CD4-positive, alpha-beta T cell treated with Interleukin-6 for 4 hours (primary cell): ENCODE data around the gene OR13H1.
"Not testable (repeated sequence)": the region's sequence is repeated elsewhere in the genome, so short reads cannot be mapped to it uniquely, and the experiment has no call there.

Source experiments
- DNase-seq: peaks from one replicate; pipeline ENCODE4 v3.0.0-alpha.2; 2020; ENCODE audit warnings: mixed read lengths

Gene OR13H1, protein sequence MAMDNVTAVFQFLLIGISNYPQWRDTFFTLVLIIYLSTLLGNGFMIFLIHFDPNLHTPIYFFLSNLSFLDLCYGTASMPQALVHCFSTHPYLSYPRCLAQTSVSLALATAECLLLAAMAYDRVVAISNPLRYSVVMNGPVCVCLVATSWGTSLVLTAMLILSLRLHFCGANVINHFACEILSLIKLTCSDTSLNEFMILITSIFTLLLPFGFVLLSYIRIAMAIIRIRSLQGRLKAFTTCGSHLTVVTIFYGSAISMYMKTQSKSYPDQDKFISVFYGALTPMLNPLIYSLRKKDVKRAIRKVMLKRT

DNA sequence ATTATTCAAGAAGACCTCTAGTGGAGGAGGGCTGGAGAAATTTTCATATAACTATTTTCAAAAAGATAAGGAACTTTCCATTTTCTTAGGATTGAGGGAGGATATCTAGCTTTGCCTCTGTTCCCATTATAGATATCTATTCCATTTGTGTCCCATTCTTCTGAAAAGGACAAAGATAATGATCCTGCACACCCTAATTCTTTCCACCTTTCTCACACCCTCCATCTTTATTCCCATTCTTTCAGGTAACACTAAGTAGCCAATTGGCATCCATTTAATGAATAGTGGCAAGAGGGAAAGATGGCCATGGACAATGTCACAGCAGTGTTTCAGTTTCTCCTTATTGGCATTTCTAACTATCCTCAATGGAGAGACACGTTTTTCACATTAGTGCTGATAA lies at the start of gene OR13H1:
OR13H1 (plus strand) TSS at position 301 of the 400 bp plus-strand sequence; CDS start at position 301, 0 bp downstream.
- DNase-seq: no peak

DNA sequence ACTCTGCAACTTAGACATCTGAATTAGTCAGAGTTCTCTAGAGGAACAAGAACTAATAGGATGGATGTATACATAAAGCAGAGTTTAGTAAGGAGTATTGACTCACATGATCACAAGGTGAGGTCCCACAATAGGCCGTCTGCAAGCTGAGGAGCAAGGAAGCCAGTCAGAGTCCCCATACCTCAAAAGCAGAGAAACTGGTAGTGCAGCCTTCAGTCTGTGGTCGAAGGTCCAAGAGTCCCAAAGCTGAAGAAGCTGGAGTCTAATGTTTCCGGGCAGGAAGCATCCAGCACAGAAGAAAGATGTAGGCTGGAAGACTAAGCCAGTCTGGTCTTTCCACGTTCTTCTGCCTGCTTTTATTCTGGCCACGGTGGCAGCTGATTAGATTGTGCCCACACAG lies 42.3 kb upstream of the OR13H1 start:
- DNase-seq: not testable (repeated sequence)

GRCh38 chrX:131513159-131513914 lies 30.5 kb upstream of the OR13H1 start:
- DNase-seq: no peak

GRCh38 chrX:131521824-131522223 lies 22.1 kb upstream of the OR13H1 start:
- DNase-seq: no peak

- DNase-seq: no peak
Observed at GRCh38 chrX:131544218-131544617, 344 bp downstream of the OR13H1 start.

- no peak for DNase-seq
Observed at GRCh38 chrX:131549011-131549410, 5.1 kb downstream of the OR13H1 start.

GRCh38 chrX:131552453-131552852 lies 8.6 kb downstream of the OR13H1 start:
- not testable (repeated sequence) for DNase-seq

GRCh38 chrX:131558562-131558961 lies 14.7 kb downstream of the OR13H1 start:
- DNase-seq: no peak

DNA sequence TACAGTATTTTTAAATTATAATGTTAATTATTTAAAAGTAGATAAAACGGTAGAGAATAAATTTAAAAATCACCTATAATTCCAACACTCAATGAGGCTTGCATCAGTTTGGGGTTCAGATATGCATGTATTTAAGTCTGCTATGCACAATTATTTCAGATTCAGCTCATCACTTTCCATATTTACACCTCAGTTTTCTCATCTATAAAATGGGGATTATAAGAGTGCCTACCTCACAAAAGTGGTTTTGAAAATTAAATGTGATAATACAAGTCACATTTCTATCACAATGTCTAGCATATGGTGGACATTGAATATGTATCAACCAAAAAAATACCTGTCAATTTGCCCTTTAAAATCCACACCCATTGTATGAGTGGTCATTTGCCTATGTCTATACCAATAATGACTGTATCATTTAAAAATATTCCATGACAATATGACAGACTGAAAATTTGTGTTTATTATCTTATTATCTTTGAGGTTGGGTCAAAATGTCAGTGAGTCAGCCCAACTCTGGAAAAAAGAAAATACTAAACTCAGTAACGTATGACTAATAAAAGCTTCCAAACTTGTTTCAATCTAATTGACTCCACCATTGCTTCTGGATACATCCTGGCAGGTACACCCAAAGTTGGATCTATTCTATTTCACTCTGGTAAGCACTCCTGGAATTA lies 20.8 kb downstream of the OR13H1 start:
- no peak for DNase-seq

DNA sequence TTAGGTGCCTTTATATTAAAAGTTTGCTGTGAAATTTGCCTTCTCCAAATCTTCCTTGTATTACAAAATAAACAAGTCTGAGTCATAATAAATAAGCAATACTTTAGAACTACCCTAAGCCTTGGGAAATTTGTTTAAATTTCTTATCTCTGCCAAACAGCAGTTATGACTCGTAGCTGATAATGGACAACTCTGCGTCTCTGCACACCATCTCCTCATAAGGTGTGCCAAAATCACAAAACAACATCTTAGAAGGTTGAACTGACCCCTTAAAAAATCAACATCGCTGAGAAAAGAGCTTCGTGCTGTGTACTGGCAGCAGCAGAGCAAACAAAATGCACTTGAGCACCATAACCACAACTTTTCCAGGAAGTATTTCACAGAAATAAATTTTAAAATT lies 22.0 kb downstream of the OR13H1 start:
- no peak for DNase-seq

DNA sequence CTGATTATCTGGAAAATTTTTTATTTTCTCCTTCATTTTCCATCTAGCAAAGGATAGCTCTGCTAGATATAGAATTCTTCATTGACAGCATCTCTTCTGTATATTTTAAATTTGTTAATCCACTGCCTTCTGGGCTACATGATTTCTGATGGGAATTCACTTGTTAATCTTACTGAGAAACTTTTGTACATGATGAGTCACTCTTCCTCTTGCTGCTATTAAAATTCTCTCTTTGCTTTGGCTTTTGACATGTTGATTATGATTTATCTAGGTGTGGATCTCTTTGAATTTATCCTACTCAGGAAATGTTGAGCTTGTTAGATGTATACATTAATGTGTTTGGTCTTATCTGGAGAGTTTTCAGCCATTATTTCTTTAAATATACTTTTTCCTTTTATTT lies 27.5 kb downstream of the OR13H1 start:
- DNase-seq: no peak

DNA sequence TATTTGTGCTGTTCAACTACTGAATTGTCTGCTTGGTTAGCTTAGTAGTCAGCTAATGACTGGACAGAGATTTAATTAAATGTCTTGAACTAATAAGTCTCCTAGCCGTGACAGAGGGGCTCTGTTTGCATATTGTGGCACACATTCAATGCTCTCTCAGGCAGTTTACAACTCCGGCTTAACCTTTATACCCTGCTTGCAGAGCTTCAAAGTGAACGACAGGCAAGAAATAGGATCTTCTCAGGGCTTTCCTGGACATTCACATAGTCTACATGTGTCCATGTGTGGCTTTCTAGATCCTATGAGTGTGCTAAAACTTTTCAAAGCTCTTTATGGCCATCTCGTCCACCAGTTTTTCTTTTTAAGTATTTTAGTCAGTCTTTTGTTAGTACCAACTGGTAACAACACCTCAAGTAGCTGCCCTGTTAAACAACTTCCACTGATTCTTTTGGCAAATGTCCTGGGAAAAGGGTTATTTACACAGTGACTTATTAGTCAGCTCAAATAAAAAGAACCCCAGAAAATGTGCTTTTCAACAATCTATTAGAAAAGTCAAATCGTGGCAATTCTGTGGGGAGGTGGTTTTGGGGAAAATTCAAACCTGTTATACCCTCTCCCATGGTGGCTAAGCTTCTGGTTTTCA lies 28.6 kb downstream of the OR13H1 start:
- no peak for DNase-seq

GRCh38 chrX:131577413-131577812 lies 33.5 kb downstream of the OR13H1 start:
- DNase-seq: no peak

- DNase-seq: no peak
Observed at GRCh38 chrX:131577999-131578734, 34.3 kb downstream of the OR13H1 start.

DNA sequence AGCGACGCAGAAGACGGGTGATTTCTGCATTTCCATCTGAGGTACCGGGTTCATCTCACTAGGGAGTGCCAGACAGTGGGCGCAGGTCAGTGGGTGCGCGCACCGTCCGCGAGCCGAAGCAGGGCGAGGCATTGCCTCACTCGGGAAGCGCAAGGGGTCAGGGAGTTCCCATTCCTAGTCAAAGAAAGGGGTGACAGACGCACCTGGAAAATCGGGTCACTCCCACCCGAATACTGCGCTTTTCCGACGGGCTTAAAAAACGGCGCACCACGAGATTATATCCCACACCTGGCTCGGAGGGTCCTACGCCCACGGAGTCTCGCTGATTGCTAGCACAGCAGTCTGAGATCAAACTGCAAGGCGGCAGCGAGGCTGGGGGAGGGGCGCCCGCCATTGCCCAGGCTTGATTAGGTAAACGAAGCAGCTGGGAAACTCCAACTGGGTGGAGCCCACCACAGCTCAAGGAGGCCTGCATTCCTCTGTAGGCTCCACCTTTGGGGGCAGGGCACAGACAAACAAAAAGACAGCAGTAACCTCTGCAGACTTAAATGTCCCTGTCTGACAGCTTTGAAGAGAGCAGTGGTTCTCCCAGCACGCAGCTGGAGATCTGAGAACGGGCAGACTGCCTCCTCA lies 35.0 kb downstream of the OR13H1 start:
- DNase-seq: not testable (repeated sequence)

- no peak for DNase-seq
Observed at GRCh38 chrX:131588995-131589394, 45.1 kb downstream of the OR13H1 start.
